ENCODE measurements around the gene ATXN10.

The ATXN10 gene

DNA sequence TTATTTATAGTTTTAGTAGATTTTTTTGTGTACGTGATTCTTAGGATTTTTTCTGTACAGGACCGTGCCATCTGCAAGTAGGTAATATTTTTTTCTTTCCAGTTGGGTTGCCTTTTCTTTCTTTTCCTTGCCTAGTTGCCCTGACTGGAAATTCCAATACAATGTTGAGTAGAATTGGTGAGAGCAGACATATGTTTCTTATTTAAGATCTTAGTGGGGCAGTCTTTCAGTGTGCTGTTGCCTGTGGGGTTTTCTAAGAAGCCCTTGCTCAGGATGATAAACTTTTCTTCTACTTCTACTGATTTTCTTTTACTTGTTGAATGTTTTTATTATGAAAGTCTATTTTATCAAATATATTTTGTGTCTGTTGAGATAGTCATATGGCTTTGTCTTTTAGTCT, 33.0 kb downstream of the ATXN10 start:
- TF ChIP-seq, protein P1, sequence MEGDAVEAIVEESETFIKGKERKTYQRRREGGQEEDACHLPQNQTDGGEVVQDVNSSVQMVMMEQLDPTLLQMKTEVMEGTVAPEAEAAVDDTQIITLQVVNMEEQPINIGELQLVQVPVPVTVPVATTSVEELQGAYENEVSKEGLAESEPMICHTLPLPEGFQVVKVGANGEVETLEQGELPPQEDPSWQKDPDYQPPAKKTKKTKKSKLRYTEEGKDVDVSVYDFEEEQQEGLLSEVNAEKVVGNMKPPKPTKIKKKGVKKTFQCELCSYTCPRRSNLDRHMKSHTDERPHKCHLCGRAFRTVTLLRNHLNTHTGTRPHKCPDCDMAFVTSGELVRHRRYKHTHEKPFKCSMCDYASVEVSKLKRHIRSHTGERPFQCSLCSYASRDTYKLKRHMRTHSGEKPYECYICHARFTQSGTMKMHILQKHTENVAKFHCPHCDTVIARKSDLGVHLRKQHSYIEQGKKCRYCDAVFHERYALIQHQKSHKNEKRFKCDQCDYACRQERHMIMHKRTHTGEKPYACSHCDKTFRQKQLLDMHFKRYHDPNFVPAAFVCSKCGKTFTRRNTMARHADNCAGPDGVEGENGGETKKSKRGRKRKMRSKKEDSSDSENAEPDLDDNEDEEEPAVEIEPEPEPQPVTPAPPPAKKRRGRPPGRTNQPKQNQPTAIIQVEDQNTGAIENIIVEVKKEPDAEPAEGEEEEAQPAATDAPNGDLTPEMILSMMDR (IDR thresholded peaks at IDR 0.05; ENCODE audit: low read depth, low read length) = no peak
- no peak for TF ChIP-seq EZH2phosphoT487 (IDR thresholded peaks at IDR 0.05; ENCODE audit: low read depth)
- H4K20me1 ChIP-seq (ENCODE audit: insufficient read depth, low read length) = no peaks in the 10 kb centered on the region
- H2AFZ ChIP-seq (ENCODE audit: low read depth, low read length) = no peak overlapping the region
- no peaks in the 10 kb centered on the region for H3K4me1 ChIP-seq (ENCODE audit: low read length)
- no peak overlapping the region for H3K9ac ChIP-seq (ENCODE audit: low read length)
- H3K27me3 ChIP-seq (ENCODE audit: low read depth, low read length) = no peaks in the 10 kb centered on the region
- H3K4me2 ChIP-seq (ENCODE audit: low read length) = no peak overlapping the region
- no peak overlapping the region for H3K4me3 ChIP-seq (ENCODE audit: low read length)
- peaks cover 4% of the 10 kb centered on the region for H3K79me2 ChIP-seq (ENCODE audit: low read length)
- no peak overlapping the region for H3K27ac ChIP-seq (ENCODE audit: low read length)
- H3K36me3 ChIP-seq (replicated peaks; ENCODE audit: low read depth, low read length) = peaks cover 51% of the 10 kb centered on the region
- H3K9me3 ChIP-seq (ENCODE audit: insufficient read depth, low read length) = no peaks in the 10 kb centered on the region

DNA sequence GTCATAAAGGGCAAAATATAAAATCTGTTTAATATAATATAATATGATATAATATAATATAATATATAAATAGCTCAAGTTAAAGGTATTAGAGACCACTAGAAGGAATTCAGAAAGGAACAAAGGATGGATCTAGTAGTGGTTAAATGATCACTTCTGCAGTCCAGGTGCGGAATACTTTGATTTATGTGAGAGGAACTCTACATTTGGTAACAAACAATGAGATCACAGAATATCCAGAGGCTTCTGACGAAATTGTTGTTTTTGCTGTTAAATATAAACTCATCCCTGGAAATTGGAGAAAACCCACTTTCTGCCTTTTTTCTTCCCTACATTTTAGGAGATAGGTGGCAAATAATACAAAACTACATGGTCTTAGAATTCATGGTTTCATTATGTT, 36.0 kb downstream of the ATXN10 start:
- TF ChIP-seq EZH2phosphoT487 (IDR thresholded peaks at IDR 0.05; ENCODE audit: low read depth) = no peak
- TF ChIP-seq, protein P1 (IDR thresholded peaks at IDR 0.05; ENCODE audit: low read depth, low read length) = no peak

GRCh38 chr22:45708145-45708544, 36.5 kb downstream of the ATXN10 start:
- TF ChIP-seq EZH2phosphoT487 (IDR thresholded peaks at IDR 0.05; ENCODE audit: low read depth) = no peak
- TF ChIP-seq, protein P1 (IDR thresholded peaks at IDR 0.05; ENCODE audit: low read depth, low read length) = no peak
- Histone ChIP-seq H3K27ac (ENCODE audit: low read length) (no peak overlapping the region), H3K9ac (ENCODE audit: low read length) (no peak overlapping the region), H3K9me3 (ENCODE audit: insufficient read depth, low read length) (no peaks in the 10 kb centered on the region), H3K4me2 (ENCODE audit: low read length) (no peak overlapping the region), H3K4me1 (ENCODE audit: low read length) (no peaks in the 10 kb centered on the region), H2AFZ (ENCODE audit: low read depth, low read length) (no peak overlapping the region), H4K20me1 (ENCODE audit: insufficient read depth, low read length) (no peaks in the 10 kb centered on the region; the same call in 1 of the 2 replicates), H3K79me2 (ENCODE audit: low read length) (peaks cover 4% of the 10 kb centered on the region), H3K36me3 (replicated peaks; ENCODE audit: low read depth, low read length) (peaks cover 41% of the 10 kb centered on the region), H3K4me3 (ENCODE audit: low read length) (no peak overlapping the region), H3K27me3 (ENCODE audit: low read depth, low read length) (no peaks in the 10 kb centered on the region)

More for the DNA sequence above, 36.0 kb downstream of the ATXN10 start:
- H2AFZ ChIP-seq (ENCODE audit: low read depth, low read length) = no peak overlapping the region
- H3K4me3 ChIP-seq (ENCODE audit: low read length) = no peak overlapping the region
- H3K4me2 ChIP-seq (ENCODE audit: low read length) = no peak overlapping the region
- no peak overlapping the region for H3K27ac ChIP-seq (ENCODE audit: low read length)
- no peaks in the 10 kb centered on the region for H4K20me1 ChIP-seq (ENCODE audit: insufficient read depth, low read length)
- H3K4me1 ChIP-seq (ENCODE audit: low read length) = no peaks in the 10 kb centered on the region
- no peaks in the 10 kb centered on the region for H3K9me3 ChIP-seq (ENCODE audit: insufficient read depth, low read length)
- peaks cover 45% of the 10 kb centered on the region for H3K36me3 ChIP-seq (replicated peaks; ENCODE audit: low read depth, low read length)
- H3K27me3 ChIP-seq (ENCODE audit: low read depth, low read length) = no peaks in the 10 kb centered on the region
- no peak overlapping the region for H3K9ac ChIP-seq (ENCODE audit: low read length)
- H3K79me2 ChIP-seq (ENCODE audit: low read length) = peaks cover 4% of the 10 kb centered on the region

- TF ChIP-seq EZH2phosphoT487 (IDR thresholded peaks at IDR 0.05; ENCODE audit: low read depth) = no peak
- TF ChIP-seq, protein P1 (IDR thresholded peaks at IDR 0.05; ENCODE audit: low read depth, low read length) = no peak
- Histone ChIP-seq H3K4me2 (ENCODE audit: low read length) (no peak overlapping the region), H2AFZ (ENCODE audit: low read depth, low read length) (no peak overlapping the region), H3K9me3 (ENCODE audit: insufficient read depth, low read length) (no peaks in the 10 kb centered on the region), H3K36me3 (replicated peaks; ENCODE audit: low read depth, low read length) (peaks cover 37% of the 10 kb centered on the region), H3K4me3 (ENCODE audit: low read length) (no peak overlapping the region), H3K27me3 (ENCODE audit: low read depth, low read length) (no peaks in the 10 kb centered on the region), H3K9ac (ENCODE audit: low read length) (no peak overlapping the region), H3K27ac (ENCODE audit: low read length) (no peak overlapping the region), H3K4me1 (ENCODE audit: low read length) (no peaks in the 10 kb centered on the region), H4K20me1 (ENCODE audit: insufficient read depth, low read length) (no peaks in the 10 kb centered on the region; the same call in 1 of the 2 replicates), H3K79me2 (ENCODE audit: low read length) (peaks cover 4% of the 10 kb centered on the region)
These were observed 37.6 kb downstream of the ATXN10 start for GRCh38 chr22:45709060-45709739.

Measured in OCI-LY3 (cell line).